GM18511 (cell line): ENCODE results near the gene CLINT1.
"Not testable (repeated sequence)": the region's sequence is repeated elsewhere in the genome, so short reads cannot be mapped to it uniquely, and the experiment has no call there.

Experiments
- ATAC-seq: cut with Tn5 transposase; IDR thresholded peaks from one replicate; pipeline ENCODE4 v1.9.1; 2021; ENCODE audit warnings: mild to moderate bottlenecking, moderate library complexity; ENCODE audit not compliant: unreplicated experiment

Gene CLINT1

GRCh38 chr5:157864067-157864466, 5.1 kb upstream of the CLINT1 start:
- ATAC-seq = no peak

- no peak for ATAC-seq
Observed at GRCh38 chr5:157862183-157862851, 3.4 kb upstream of the CLINT1 start.

GRCh38 chr5:157860898-157861890, 2.2 kb upstream of the CLINT1 start:
- peak; percentile 76 for ATAC-seq

- ATAC-seq = no peak
Observed at GRCh38 chr5:157859227-157859575, 256 bp upstream of the CLINT1 start.

- no peak for ATAC-seq
Observed at GRCh38 chr5:157857816-157858526, 974 bp downstream of the CLINT1 start.

- no peak for ATAC-seq
Observed at GRCh38 chr5:157855404-157855994, 3.4 kb downstream of the CLINT1 start.

- ATAC-seq = not testable (repeated sequence)
Observed at GRCh38 chr5:157853365-157853764, 5.6 kb downstream of the CLINT1 start.

GRCh38 chr5:157845914-157846598, 12.9 kb downstream of the CLINT1 start:
- ATAC-seq = no peak

- no peak for ATAC-seq
Observed at GRCh38 chr5:157842787-157843186, 16.2 kb downstream of the CLINT1 start.

- ATAC-seq = no peak
Observed at GRCh38 chr5:157842185-157842584, 16.8 kb downstream of the CLINT1 start.

GRCh38 chr5:157839157-157839795, 19.7 kb downstream of the CLINT1 start:
- no peak for ATAC-seq

- ATAC-seq = no peak
Observed at GRCh38 chr5:157836121-157836753, 22.7 kb downstream of the CLINT1 start.

GRCh38 chr5:157835041-157835440, 23.9 kb downstream of the CLINT1 start:
- ATAC-seq = no peak

- ATAC-seq = no peak
Observed at GRCh38 chr5:157828944-157829639, 29.9 kb downstream of the CLINT1 start.

GRCh38 chr5:157828105-157828943, 30.6 kb downstream of the CLINT1 start:
- no peak for ATAC-seq

GRCh38 chr5:157827423-157827822, 31.5 kb downstream of the CLINT1 start:
- no peak for ATAC-seq

- ATAC-seq = no peak
Observed at GRCh38 chr5:157823655-157824054, 35.3 kb downstream of the CLINT1 start.
